H1 (cell line): ENCODE data around the gene SENP1. TPM values are rescaled to one million over a fixed set of nuclear protein-coding genes. Genes with fewer than 3 reads are reported as not detected.

ENCODE experiments used
- CTCF ChIA-PET: fragments of 300-600 bp; sonication (Branson Sonifier 250); formaldehyde crosslinking; loops from one replicate; lab custom pipeline; 2021; ENCODE audit not compliant: partially characterized antibody; lab: Charles Lee
- POLR2A ChIA-PET: fragments of 300-600 bp; sonication (Branson Sonifier 250); formaldehyde crosslinking; loops from one replicate; lab custom pipeline; 2021; ENCODE audit warnings: inconsistent platforms; ENCODE audit not compliant: partially characterized antibody; lab: Charles Lee
- DNase-seq, 2 experiments: peaks; one replicate each; pipeline versions ENCODE4 v3.0.0 to v3.0.0-alpha.2; 2010 to 2022; ENCODE audit warnings: low spot score in 2 of 2, low read depth in 1 of 2, mixed read lengths in 1 of 2
- FAIRE-seq: peaks from 2 replicates; lab custom pipeline; 2011; peaks lifted over from hg19 to GRCh38; lab: Jason Lieb, UNC
- H2AFZ ChIP-seq: 2 replicates; pipeline ENCODE4 v1.8.1; 2012; ENCODE audit warnings: low read length, inconsistent platforms
- H2AK5ac ChIP-seq: 2 replicates; pipeline ENCODE4 v1.6.1; 2013; ENCODE audit warnings: low read depth, low read length
- H2BK120ac ChIP-seq: replicated peaks from 2 replicates; pipeline ENCODE3; 2013; ENCODE audit warnings: low read depth, low read length, inconsistent platforms
- H2BK12ac ChIP-seq: 2 replicates; pipeline ENCODE4 v1.6.1; 2013; ENCODE audit warnings: low read depth, low read length
- H2BK15ac ChIP-seq: 2 replicates; pipeline ENCODE4 v1.6.1; 2013; ENCODE audit warnings: low read length
- H2BK20ac ChIP-seq: 2 replicates; pipeline ENCODE4 v1.6.1; 2013; ENCODE audit warnings: low read length
- H2BK5ac ChIP-seq: 2 replicates; pipeline ENCODE4 v1.6.1; 2013; ENCODE audit warnings: low read depth, low read length
- H3K14ac ChIP-seq: 2 replicates; pipeline ENCODE4 v1.6.1; 2013; ENCODE audit warnings: inconsistent platforms; ENCODE audit not compliant: insufficient read length
- H3K18ac ChIP-seq: 2 replicates; pipeline ENCODE4 v1.6.1; 2013; ENCODE audit warnings: low read length; ENCODE audit errors: extremely low read depth
- H3K23ac ChIP-seq: 2 replicates; pipeline ENCODE4 v1.6.1; 2013; ENCODE audit warnings: inconsistent platforms; ENCODE audit not compliant: insufficient read length
- H3K23me2 ChIP-seq: 2 replicates; pipeline ENCODE4 v1.6.1; 2013; ENCODE audit warnings: low read depth, low read length
- H3K27ac ChIP-seq: 2 replicates; pipeline ENCODE4 v1.6.1; 2011; ENCODE audit warnings: low read depth, low read length, inconsistent platforms
- H3K27me3 ChIP-seq, 4 experiments: replicated peaks in 1 of 4; 1 replicate in 1 of 4; 2 replicates in 3 of 4; pipeline versions ENCODE4 v1.6.1 to v1.8.1; 2011 to 2013; ENCODE audit warnings: low read length in 3 of 4, mild to moderate bottlenecking in 3 of 4, inconsistent platforms in 2 of 4, mixed read lengths in 2 of 4, moderate library complexity in 1 of 4; ENCODE audit not compliant: control insufficient read depth in 3 of 4, insufficient read depth in 3 of 4; ENCODE audit errors: extremely low read depth in 1 of 4
- H3K36me3 ChIP-seq, 4 experiments: 2 replicates each; pipeline versions ENCODE4 v1.6.1 to v1.8.1; 2011 to 2013; ENCODE audit warnings: mild to moderate bottlenecking in 4 of 4, low read length in 3 of 4, moderate library complexity in 2 of 4, control low read depth in 1 of 4, inconsistent platforms in 1 of 4; ENCODE audit not compliant: insufficient read depth in 4 of 4, control insufficient read depth in 2 of 4
- H3K4ac ChIP-seq: replicated peaks from 2 replicates; pipeline ENCODE3; 2013; ENCODE audit warnings: low read length, low read depth, mixed read lengths, inconsistent platforms; ENCODE audit not compliant: insufficient read length
- H3K4me1 ChIP-seq, 4 experiments: replicated peaks in 1 of 4; 1 replicate in 1 of 4; 2 replicates in 3 of 4; pipeline versions ENCODE4 v1.6.1 to v1.8.1; 2011 to 2013; ENCODE audit warnings: low read length in 3 of 4, inconsistent platforms in 2 of 4, mixed read lengths in 1 of 4; ENCODE audit not compliant: insufficient read depth in 4 of 4, control insufficient read depth in 3 of 4
- H3K4me2 ChIP-seq, 2 experiments: 2 replicates each; pipeline versions ENCODE4 v1.6.1 to v1.8.1; 2011 to 2013; ENCODE audit warnings: low read depth in 2 of 2, low read length in 2 of 2, control low read depth in 1 of 2, inconsistent platforms in 1 of 2, mild to moderate bottlenecking in 1 of 2; ENCODE audit not compliant: insufficient read depth in 1 of 2
- H3K4me3 ChIP-seq, 4 experiments: fragments of 200-600, 300-600 bp in 1 of 4; sonication (generic), shearing (Covaris generic), sonication (Bioruptor Twin) in 1 of 4; 2 replicates each; pipeline versions ENCODE4 v1.5.1 to v1.8.1; 2011 to 2016; ENCODE audit warnings: low read length in 4 of 4, low read depth in 3 of 4, control low read depth in 2 of 4, inconsistent platforms in 2 of 4, mild to moderate bottlenecking in 2 of 4, mixed read lengths in 1 of 4, moderate library complexity in 1 of 4; ENCODE audit not compliant: insufficient read depth in 2 of 4; ENCODE audit errors: extremely low read depth in 1 of 4
- H3K56ac ChIP-seq: replicated peaks from 2 replicates; pipeline ENCODE3; 2013; ENCODE audit warnings: low read depth, mild to moderate bottlenecking, mixed read lengths, low read length, inconsistent platforms; ENCODE audit not compliant: insufficient read length
- H3K79me1 ChIP-seq: 2 replicates; pipeline ENCODE4 v1.6.1; 2013; ENCODE audit warnings: low read depth, low read length, control low read depth
- H3K79me2 ChIP-seq, 2 experiments: 2 replicates each; pipeline versions ENCODE4 v1.6.1 to v1.8.1; 2012 to 2013; ENCODE audit warnings: low read length in 2 of 2, mild to moderate bottlenecking in 2 of 2, inconsistent platforms in 1 of 2; ENCODE audit not compliant: insufficient read depth in 2 of 2, control insufficient read depth in 1 of 2
- H3K9ac ChIP-seq, 4 experiments: replicated peaks in 1 of 4; 1 replicate in 1 of 4; 2 replicates in 3 of 4; pipeline versions ENCODE4 v1.6.1 to v1.8.1; 2011 to 2013; ENCODE audit warnings: low read depth in 3 of 4, low read length in 3 of 4, control low read depth in 2 of 4, mild to moderate bottlenecking in 2 of 4, moderate library complexity in 2 of 4, inconsistent platforms in 1 of 4; ENCODE audit errors: extremely low read depth in 1 of 4
- H3K9me3 ChIP-seq, 2 experiments: 2 replicates each; pipeline versions ENCODE4 v1.6.1 to v1.8.1; 2012 to 2013; ENCODE audit warnings: mild to moderate bottlenecking in 2 of 2, moderate library complexity in 2 of 2, control low read depth in 1 of 2, inconsistent platforms in 1 of 2, low read depth in 1 of 2, low read length in 1 of 2, mixed read lengths in 1 of 2; ENCODE audit not compliant: insufficient read depth in 2 of 2
- H4K20me1 ChIP-seq, 2 experiments: replicated peaks in 1 of 2; 2 replicates each; pipeline versions ENCODE3 to v1.8.1; 2011 to 2013; ENCODE audit warnings: inconsistent platforms in 2 of 2, low read length in 2 of 2, mild to moderate bottlenecking in 1 of 2; ENCODE audit not compliant: insufficient read depth in 2 of 2, control insufficient read depth in 1 of 2
- H4K5ac ChIP-seq: 2 replicates; pipeline ENCODE4 v1.6.1; 2013; ENCODE audit warnings: low read length, low read depth, mixed read lengths, inconsistent platforms; ENCODE audit not compliant: insufficient read length
- H4K8ac ChIP-seq: 2 replicates; pipeline ENCODE4 v1.8.0; 2013; ENCODE audit warnings: mild to moderate bottlenecking, moderate library complexity, low read length, inconsistent platforms; ENCODE audit not compliant: insufficient read depth; ENCODE audit errors: extremely low read depth
- H4K91ac ChIP-seq: replicated peaks from 2 replicates; pipeline ENCODE3; 2013; ENCODE audit warnings: low read length, mixed read lengths, inconsistent platforms; ENCODE audit not compliant: insufficient read length
- ATF3 ChIP-seq: IDR thresholded peaks from 2 replicates; pipeline ENCODE4 v1.6.1; 2011; ENCODE audit warnings: low read depth, mild to moderate bottlenecking, low read length; ENCODE audit not compliant: insufficient read depth
- HDAC2 ChIP-seq, 2 experiments: fragments of 300-600 bp in 1 of 2; sonication (generic) in 1 of 2; IDR thresholded peaks; 2 replicates each; pipeline ENCODE4 v1.6.1; 2011 to 2012; ENCODE audit warnings: low read depth in 2 of 2, low read length in 2 of 2, mild to moderate bottlenecking in 2 of 2, moderate library complexity in 2 of 2, borderline replicate concordance in 1 of 2, inconsistent platforms in 1 of 2
- RXRA ChIP-seq: IDR thresholded peaks from 2 replicates; pipeline ENCODE4 v1.6.1; 2011; ENCODE audit warnings: low read depth, mild to moderate bottlenecking, low read length, moderate library complexity; ENCODE audit not compliant: insufficient read depth
- SIRT6 ChIP-seq: IDR thresholded peaks from one replicate; pipeline ENCODE4 v1.7.1; 2012; ENCODE audit warnings: low read length, inconsistent platforms
- SIX5 ChIP-seq: IDR thresholded peaks from 2 replicates; pipeline ENCODE4 v1.6.1; 2011; ENCODE audit warnings: mild to moderate bottlenecking, low read depth, low read length
- WGBS, 2 experiments: shearing (Covaris generic) in 1 of 2; methylation state at CpG; one replicate each; pipeline versions ENCODE4 v1.1.6 to v1.1.7; 2013 to 2015; ENCODE audit warnings: low lambda C conversion rate in 2 of 2, mixed read lengths in 2 of 2, inconsistent platforms in 1 of 2, low coverage in 1 of 2, missing lambda C conversion rate in 1 of 2; ENCODE audit not compliant: insufficient replicate concordance in 2 of 2, insufficient coverage in 1 of 2, insufficient read length in 1 of 2; ENCODE audit errors: extremely low coverage in 1 of 2, missing lambda C conversion rate in 1 of 2; 5-methylcytosine and 5-hydroxymethylcytosine counted together
- polyA plus RNA-seq, 7 experiments: library from polyadenylated mRNA; depleted of rRNA in 3 of 7; stranded (reverse) in 5 of 7; unstranded in 2 of 7; fragments of >200 nt in 5 of 7; fragments of 200-250 nt in 2 of 7; gene quantifications; 1 replicate in 5 of 7; 2 replicates in 1 of 7; 4 replicates in 1 of 7; pipeline versions ENCODE4 v1.2.1 to v1.2.3, GENCODE V29; 2011 to 2013; ENCODE audit warnings: missing spikeins in 2 of 7, mixed read lengths in 2 of 7
- total RNA-seq: library from RNA; stranded (reverse); fragmentation: NEBNext Ultra II Directional; extraction: Animal tissue kit (Norgen Biotek cat#: 25700); gene quantifications from 2 replicates; pipeline ENCODE4 v1.2.1, GENCODE V29; 2021

Gene SENP1
- total and polyA plus RNA-seq, 2 of the 8 experiments (the other 6 are each of a cell fraction or from before 2014, with no cell fraction given): 14.2 to 31.5 TPM

DNA sequence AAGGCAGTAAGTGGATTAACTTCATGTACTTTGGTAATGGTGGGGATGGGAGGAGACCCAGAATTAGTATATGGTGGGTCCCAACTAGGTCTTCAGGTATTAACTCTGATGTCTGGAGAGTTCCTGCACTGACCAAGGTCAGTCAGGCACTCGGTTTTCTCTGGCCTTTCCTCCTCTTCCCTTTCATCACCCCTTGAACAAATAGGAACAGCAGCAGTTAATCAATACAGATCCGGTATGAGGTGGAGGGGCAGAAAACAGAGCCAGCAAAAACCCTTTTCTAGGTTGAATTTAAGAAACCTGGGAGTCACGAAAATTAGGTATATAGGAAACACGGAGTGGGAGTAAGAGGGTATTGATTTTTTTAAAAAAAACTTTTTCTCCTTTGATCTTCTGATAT, 17.3 kb upstream of the SENP1 start:
- Histone ChIP-seq H3K79me1 (peaks cover 3% of the 10 kb centered on the region; the same call in 1 of the 2 replicates), H3K4me1 (peaks cover 0 to 7% (median 2%) of the 10 kb centered on the region in 4 experiments; a peak in 2 of 7 replicates), H3K9me3 (no peaks in the 10 kb centered on the region), H2BK12ac (no peak overlapping the region), H3K23ac (no peak overlapping the region), H2BK120ac (no peak overlapping the region), H3K27me3 (no peaks in the 10 kb centered on the region), H3K79me2 (peaks cover 6 to 26% of the 10 kb centered on the region in 2 experiments; a peak in 3 of 4 replicates), H4K8ac (no peak overlapping the region), H2AK5ac (no peak overlapping the region), H4K5ac (no peak overlapping the region), H3K4me2 (no peak overlapping the region), H2BK5ac (no peak overlapping the region), H3K23me2 (peaks cover 2% of the 10 kb centered on the region; the same call in 1 of the 2 replicates), H4K20me1 (peaks cover 0 to 4% of the 10 kb centered on the region in 2 experiments), H2AFZ (no peak overlapping the region), H3K18ac (no peak overlapping the region), H2BK20ac (no peak overlapping the region), H3K4ac (no peak overlapping the region), H2BK15ac (no peak overlapping the region), H3K4me3 (no peak overlapping the region), H4K91ac (no peak overlapping the region), H3K56ac (no peak overlapping the region), H3K14ac (no peak overlapping the region), H3K27ac (no peak overlapping the region), H3K9ac (no peak overlapping the region), H3K36me3 (peaks cover 7 to 45% (median 36%) of the 10 kb centered on the region in 4 experiments)
- no peak for TF ChIP-seq ATF3
- no peak for TF ChIP-seq SIRT6
- no peak for TF ChIP-seq RXRA
- no peak for TF ChIP-seq SIX5
- no peak for TF ChIP-seq HDAC2 (IDR thresholded peaks at IDR 0.05; ENCODE audit: borderline replicate concordance in 1 of 2, low read depth in 2 of 2, low read length in 2 of 2)
- POLR2A ChIA-PET: no interaction called here
- no peak for FAIRE-seq
- CTCF ChIA-PET: no interaction called here
- WGBS, 2 experiments: 86% methylated on average over 4 of the region's 4 CpGs; no CpG with 5 or more reads in 1 of the 2 experiments
- DNase-seq: no peak
